ENCODE data around the gene FAM171A1.

The FAM171A1 gene

DNA sequence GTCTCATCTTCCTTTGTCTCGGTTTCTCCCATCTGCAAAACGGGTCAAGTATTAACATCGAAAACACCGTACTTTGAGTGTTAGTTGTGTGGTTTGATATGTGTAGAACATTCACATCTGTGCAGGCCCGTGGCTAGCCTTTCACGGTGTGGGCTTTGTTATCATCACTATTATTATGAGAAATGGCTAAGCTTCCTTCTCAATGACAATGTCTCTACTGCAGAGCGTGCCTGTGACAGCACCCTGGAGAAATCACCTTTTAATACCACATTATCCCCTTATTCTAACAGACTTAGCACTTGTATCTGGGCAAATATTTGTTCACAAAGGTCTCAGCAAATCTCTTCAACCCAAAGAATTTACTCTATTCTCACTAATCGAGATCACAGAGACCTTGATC lies 55.8 kb downstream of the FAM171A1 start:
- Histone ChIP-seq H3K9ac (ENCODE audit: low read depth, low read length) (no peak overlapping the region), H3K4me3 (ENCODE audit: low read depth, low read length) (no peak overlapping the region), H3K27me3 (ENCODE audit: control insufficient read depth, insufficient read depth, low read length) (no peaks in the 10 kb centered on the region), H3K9me3 (ENCODE audit: control insufficient read depth, insufficient read depth, low read length) (no peaks in the 10 kb centered on the region), H3K27ac (ENCODE audit: low read depth, low read length) (no peak overlapping the region), H3K4me1 (ENCODE audit: control insufficient read depth, insufficient read depth, low read length) (peaks cover 38% of the 10 kb centered on the region), H3K36me3 (ENCODE audit: control insufficient read depth, insufficient read depth, low read length) (no peaks in the 10 kb centered on the region)

DNA sequence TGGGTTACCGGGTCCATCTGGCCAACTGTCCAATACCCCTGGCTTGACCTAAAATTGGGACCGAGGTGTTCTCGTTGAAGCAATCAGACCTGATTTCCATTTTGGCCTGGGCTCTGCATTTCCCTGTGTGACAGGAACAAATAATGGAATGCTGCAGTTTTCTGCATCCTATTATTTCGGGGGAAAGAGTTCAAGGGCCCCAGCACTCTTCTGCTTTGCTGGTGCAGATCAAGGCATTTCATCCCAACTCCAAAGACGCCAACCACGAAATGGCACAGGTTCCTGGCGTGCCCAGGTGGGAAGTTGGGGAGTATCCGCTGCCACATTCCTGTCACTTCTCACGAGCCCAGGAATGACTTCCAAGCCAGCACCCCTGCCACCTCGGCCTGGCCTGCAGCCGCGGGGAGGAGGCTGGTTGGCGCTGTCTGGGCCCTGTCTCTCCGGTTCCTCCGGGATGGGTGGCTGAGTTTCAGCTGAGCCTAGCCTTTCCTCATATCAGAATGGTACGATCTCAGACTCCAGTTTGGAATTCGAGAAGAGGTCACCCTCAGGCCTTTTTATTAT lies 56.5 kb downstream of the FAM171A1 start:
- no peaks in the 10 kb centered on the region for H3K27me3 ChIP-seq (ENCODE audit: control insufficient read depth, insufficient read depth, low read length)
- no peaks in the 10 kb centered on the region for H3K9me3 ChIP-seq (ENCODE audit: control insufficient read depth, insufficient read depth, low read length)
- H3K4me1 ChIP-seq (ENCODE audit: control insufficient read depth, insufficient read depth, low read length): peaks cover 38% of the 10 kb centered on the region
- no peak overlapping the region for H3K9ac ChIP-seq (ENCODE audit: low read depth, low read length)
- H3K36me3 ChIP-seq (ENCODE audit: control insufficient read depth, insufficient read depth, low read length): no peaks in the 10 kb centered on the region
- H3K27ac ChIP-seq (ENCODE audit: low read depth, low read length): no peak overlapping the region
- H3K4me3 ChIP-seq (ENCODE audit: low read depth, low read length): no peak overlapping the region

DNA sequence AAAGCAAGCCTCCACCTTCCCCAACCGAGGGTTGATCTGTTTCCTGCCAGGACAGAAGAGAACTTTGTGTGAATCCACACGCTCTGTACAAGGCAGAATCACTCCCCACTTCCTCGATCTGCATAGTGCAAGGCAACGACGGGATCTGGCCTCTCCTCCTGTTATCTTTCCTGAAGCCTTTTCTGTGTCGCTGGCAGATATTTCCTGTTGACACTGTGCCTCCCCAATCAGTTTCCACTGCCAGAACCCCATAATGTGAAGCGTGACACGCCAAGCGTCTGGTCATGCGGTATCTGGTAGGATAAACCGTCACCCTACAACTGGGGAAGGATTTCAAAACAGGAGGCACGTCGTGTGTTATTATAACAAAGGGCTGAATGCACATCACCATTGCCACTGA lies 57.2 kb downstream of the FAM171A1 start:
- H3K9ac ChIP-seq (ENCODE audit: low read depth, low read length): no peak overlapping the region
- H3K27ac ChIP-seq (ENCODE audit: low read depth, low read length): no peak overlapping the region
- no peak overlapping the region for H3K4me3 ChIP-seq (ENCODE audit: low read depth, low read length)
- H3K4me1 ChIP-seq (ENCODE audit: control insufficient read depth, insufficient read depth, low read length): peaks cover 38% of the 10 kb centered on the region
- no peaks in the 10 kb centered on the region for H3K9me3 ChIP-seq (ENCODE audit: control insufficient read depth, insufficient read depth, low read length)
- H3K36me3 ChIP-seq (ENCODE audit: control insufficient read depth, insufficient read depth, low read length): no peaks in the 10 kb centered on the region
- no peaks in the 10 kb centered on the region for H3K27me3 ChIP-seq (ENCODE audit: control insufficient read depth, insufficient read depth, low read length)

DNA sequence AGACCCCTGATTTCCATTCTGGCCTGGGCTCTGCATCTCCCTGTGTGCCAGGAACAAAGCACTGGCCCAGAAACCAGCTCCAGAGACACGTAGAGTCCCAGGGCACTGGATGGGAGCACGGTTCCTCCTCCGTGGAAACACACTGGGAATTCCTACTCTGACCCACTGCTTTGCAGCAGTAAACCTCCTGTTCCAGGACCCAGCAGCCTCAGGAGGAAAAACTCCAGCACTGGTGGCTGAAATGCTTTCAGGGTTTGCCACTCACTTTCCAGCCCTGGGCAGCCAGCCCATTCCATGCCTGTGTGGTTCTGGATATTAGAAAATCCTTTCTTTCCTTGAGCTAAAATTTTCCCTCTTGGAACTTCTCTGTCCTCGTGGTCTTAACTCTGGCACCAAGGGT lies 58.0 kb downstream of the FAM171A1 start:
- H3K4me3 ChIP-seq (ENCODE audit: low read depth, low read length): no peak overlapping the region
- H3K9me3 ChIP-seq (ENCODE audit: control insufficient read depth, insufficient read depth, low read length): no peaks in the 10 kb centered on the region
- no peaks in the 10 kb centered on the region for H3K27me3 ChIP-seq (ENCODE audit: control insufficient read depth, insufficient read depth, low read length)
- no peaks in the 10 kb centered on the region for H3K36me3 ChIP-seq (ENCODE audit: control insufficient read depth, insufficient read depth, low read length)
- H3K9ac ChIP-seq (ENCODE audit: low read depth, low read length): no peak overlapping the region
- peaks cover 38% of the 10 kb centered on the region for H3K4me1 ChIP-seq (ENCODE audit: control insufficient read depth, insufficient read depth, low read length)
- H3K27ac ChIP-seq (ENCODE audit: low read depth, low read length): no peak overlapping the region

DNA sequence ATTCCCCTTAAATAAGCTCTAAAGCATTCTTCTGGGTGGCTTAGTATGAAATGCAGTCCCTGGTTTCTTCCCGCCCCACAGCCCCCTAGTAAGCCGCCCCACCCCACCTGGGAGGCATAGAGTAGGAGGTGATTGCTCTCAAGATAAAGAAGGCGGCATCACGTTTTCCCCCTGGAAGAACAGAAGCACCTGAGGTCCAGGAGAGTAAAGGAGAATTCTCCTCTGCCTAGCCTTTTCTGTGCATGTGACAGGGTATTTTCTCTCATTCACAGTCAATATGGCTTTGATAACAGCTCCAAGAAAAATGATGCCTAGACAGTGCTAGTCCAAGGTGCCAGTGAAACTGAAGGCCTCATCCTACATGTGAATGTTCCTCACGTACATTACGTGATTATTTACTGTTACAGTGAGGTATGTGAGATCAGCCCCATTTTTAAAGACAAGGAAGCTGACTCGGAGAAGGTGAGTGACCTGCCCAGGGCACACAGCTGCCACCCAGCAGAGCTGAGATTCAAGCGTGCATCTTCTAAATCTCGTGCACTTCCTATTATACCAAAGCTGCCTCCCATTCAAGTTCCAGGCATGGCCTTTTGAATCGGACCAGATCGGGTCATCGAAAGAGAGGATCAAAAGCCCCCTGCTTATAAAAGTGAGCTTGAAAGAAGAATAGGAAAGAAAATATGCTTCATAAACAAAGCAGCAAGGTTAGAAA lies 59.4 kb downstream of the FAM171A1 start:
- Histone ChIP-seq H3K4me1 (ENCODE audit: control insufficient read depth, insufficient read depth, low read length) (peaks cover 34% of the 10 kb centered on the region), H3K9me3 (ENCODE audit: control insufficient read depth, insufficient read depth, low read length) (no peaks in the 10 kb centered on the region), H3K9ac (ENCODE audit: low read depth, low read length) (no peak overlapping the region), H3K27ac (ENCODE audit: low read depth, low read length) (no peak overlapping the region), H3K27me3 (ENCODE audit: control insufficient read depth, insufficient read depth, low read length) (no peaks in the 10 kb centered on the region), H3K4me3 (ENCODE audit: low read depth, low read length) (no peak overlapping the region), H3K36me3 (ENCODE audit: control insufficient read depth, insufficient read depth, low read length) (no peaks in the 10 kb centered on the region)

DNA sequence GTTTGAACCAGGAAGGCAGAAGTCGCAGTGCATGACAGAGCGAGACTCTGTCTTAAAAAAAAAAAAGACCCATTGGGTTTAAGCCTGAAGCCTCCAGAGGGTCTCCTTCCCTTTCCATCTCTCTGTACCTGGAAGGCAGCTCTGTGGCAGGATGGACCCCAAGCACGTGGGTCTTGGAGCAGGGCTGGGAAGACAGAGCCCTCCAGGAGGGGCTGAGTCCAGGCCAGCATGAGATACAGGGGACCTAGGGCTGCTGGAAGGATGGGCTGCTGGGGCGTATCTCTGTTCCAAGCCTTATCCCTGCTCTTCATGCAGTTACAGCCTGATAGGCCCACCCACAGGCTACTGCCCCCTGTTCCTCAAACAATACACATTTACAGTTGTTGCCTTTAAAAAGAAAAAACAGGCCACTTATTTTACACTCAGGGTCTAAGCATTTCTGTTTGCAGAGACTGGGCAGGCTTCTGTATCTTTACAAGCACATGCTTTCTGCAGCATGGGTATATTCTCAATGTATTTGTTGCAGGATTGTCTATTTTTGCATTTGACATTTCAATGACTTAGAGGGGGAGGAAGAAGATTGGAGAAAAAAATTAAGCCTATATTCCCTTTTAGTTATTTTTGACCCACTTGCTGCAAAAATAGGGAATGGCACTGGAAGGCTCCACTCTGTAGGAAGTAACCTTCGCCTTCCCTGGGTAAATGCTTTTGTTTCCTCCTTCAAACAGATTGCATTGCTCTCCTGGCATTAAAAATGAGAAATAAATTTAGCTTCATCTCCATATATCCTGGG lies 60.1 kb downstream of the FAM171A1 start:
- no peak overlapping the region for H3K9ac ChIP-seq (ENCODE audit: low read depth, low read length)
- H3K27ac ChIP-seq (ENCODE audit: low read depth, low read length): no peak overlapping the region
- no peak overlapping the region for H3K4me3 ChIP-seq (ENCODE audit: low read depth, low read length)
- H3K9me3 ChIP-seq (ENCODE audit: control insufficient read depth, insufficient read depth, low read length): no peaks in the 10 kb centered on the region
- peaks cover 26% of the 10 kb centered on the region for H3K4me1 ChIP-seq (ENCODE audit: control insufficient read depth, insufficient read depth, low read length)
- no peaks in the 10 kb centered on the region for H3K36me3 ChIP-seq (ENCODE audit: control insufficient read depth, insufficient read depth, low read length)
- no peaks in the 10 kb centered on the region for H3K27me3 ChIP-seq (ENCODE audit: control insufficient read depth, insufficient read depth, low read length)

DNA sequence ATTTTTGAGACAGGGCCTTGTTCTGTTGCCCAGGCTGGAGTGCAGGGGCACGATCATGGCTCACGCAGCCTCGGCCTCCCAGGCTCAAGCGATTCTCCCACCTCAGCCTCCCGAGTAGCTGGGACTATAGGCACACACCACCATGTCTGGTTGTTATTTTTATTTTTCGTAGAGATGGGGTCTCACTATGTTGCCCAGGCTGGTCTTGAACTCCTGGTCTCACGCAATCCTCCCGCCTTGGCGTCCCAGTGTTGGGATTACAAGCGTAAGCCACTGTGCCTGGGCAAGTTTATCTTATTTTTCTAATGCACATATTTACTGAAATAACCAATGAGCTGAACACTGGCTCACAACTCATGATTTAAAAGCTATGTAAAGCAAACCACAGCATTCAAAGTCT lies 61.9 kb downstream of the FAM171A1 start:
- Histone ChIP-seq H3K4me3 (ENCODE audit: low read depth, low read length) (no peak overlapping the region), H3K4me1 (ENCODE audit: control insufficient read depth, insufficient read depth, low read length) (peaks cover 15% of the 10 kb centered on the region), H3K9ac (ENCODE audit: low read depth, low read length) (no peak overlapping the region), H3K36me3 (ENCODE audit: control insufficient read depth, insufficient read depth, low read length) (no peaks in the 10 kb centered on the region), H3K27me3 (ENCODE audit: control insufficient read depth, insufficient read depth, low read length) (no peaks in the 10 kb centered on the region), H3K27ac (ENCODE audit: low read depth, low read length) (no peak overlapping the region), H3K9me3 (ENCODE audit: control insufficient read depth, insufficient read depth, low read length) (no peaks in the 10 kb centered on the region)

DNA sequence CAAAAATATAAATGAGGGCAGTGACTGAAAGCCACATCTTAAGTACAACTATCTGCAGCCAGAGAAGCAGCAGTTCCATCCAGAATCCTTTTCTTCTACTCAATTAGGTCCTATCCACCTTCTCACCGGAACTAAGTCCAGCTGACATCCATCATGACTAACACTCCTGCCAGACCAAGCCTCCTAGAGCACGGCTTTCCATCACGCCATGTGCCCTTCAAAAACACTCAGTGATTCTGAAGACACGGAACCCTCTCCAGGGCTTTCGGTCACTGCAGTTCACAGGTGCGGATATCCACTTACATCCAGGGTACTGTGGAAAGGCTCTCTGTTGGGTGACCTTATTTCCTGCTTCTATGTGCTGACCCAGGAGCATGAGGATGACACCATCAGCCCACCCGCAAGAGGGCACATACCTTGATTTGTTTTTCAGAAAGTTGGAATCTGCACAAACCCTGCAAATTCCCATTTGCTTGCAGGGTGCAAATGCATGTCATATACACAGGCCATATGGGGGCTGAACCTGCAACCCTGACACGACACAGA lies 64.3 kb downstream of the FAM171A1 start:
- Histone ChIP-seq H3K36me3 (ENCODE audit: control insufficient read depth, insufficient read depth, low read length) (no peaks in the 10 kb centered on the region), H3K9me3 (ENCODE audit: control insufficient read depth, insufficient read depth, low read length) (no peaks in the 10 kb centered on the region), H3K9ac (ENCODE audit: low read depth, low read length) (no peak overlapping the region), H3K4me1 (ENCODE audit: control insufficient read depth, insufficient read depth, low read length) (peaks cover 3% of the 10 kb centered on the region; the same call in 1 of the 2 replicates), H3K27me3 (ENCODE audit: control insufficient read depth, insufficient read depth, low read length) (no peaks in the 10 kb centered on the region), H3K4me3 (ENCODE audit: low read depth, low read length) (no peak overlapping the region), H3K27ac (ENCODE audit: low read depth, low read length) (no peak overlapping the region)

DNA sequence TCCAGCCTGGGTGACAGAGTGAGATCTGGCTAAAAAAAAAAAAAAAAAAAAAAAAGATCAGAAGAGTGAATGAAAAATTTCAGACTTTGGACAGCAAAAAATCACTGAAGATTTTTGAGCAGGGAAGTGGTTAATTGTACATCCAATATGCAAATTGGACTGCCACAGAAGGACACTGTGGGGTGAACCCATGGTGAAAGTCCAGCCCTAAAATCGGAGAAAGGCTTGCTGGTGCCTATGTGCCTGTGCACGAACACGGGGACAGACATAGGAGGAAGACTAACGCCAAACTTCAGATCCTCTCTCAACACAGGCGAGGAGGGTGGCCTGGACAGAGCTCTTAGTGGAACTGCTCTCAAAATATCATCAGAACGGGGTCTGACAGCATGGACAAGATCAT lies 65.5 kb downstream of the FAM171A1 start:
- Histone ChIP-seq H3K27ac (ENCODE audit: low read depth, low read length) (no peak overlapping the region), H3K4me1 (ENCODE audit: control insufficient read depth, insufficient read depth, low read length) (no peaks in the 10 kb centered on the region), H3K9me3 (ENCODE audit: control insufficient read depth, insufficient read depth, low read length) (no peaks in the 10 kb centered on the region), H3K27me3 (ENCODE audit: control insufficient read depth, insufficient read depth, low read length) (no peaks in the 10 kb centered on the region), H3K36me3 (ENCODE audit: control insufficient read depth, insufficient read depth, low read length) (no peaks in the 10 kb centered on the region), H3K9ac (ENCODE audit: low read depth, low read length) (no peak overlapping the region), H3K4me3 (ENCODE audit: low read depth, low read length) (no peak overlapping the region)

DNA sequence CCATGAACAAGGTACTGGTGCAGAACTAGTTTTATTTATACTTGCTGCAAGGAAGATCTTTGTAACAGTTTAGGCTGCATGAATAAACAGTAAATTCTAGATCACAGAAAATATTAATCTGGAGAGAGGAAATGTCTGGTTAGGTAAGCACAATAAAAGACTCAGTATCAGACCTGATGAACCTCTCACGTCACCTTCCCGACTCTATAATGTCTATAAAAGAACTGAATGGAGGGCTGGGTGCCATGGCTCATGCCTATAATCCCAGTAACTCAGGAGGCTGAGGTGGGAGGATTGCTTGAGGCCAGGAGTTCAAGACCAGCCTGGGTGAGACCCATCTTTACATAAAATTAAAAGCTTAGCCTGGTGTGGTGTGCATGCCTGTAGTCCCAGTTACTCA lies 65.9 kb downstream of the FAM171A1 start:
- Histone ChIP-seq H3K27ac (ENCODE audit: low read depth, low read length) (no peak overlapping the region), H3K27me3 (ENCODE audit: control insufficient read depth, insufficient read depth, low read length) (no peaks in the 10 kb centered on the region), H3K36me3 (ENCODE audit: control insufficient read depth, insufficient read depth, low read length) (no peaks in the 10 kb centered on the region), H3K4me1 (ENCODE audit: control insufficient read depth, insufficient read depth, low read length) (0 out of 2 replicates have a peak, but pooled peaks cover 1% of the 10 kb centered on the region), H3K4me3 (ENCODE audit: low read depth, low read length) (no peak overlapping the region), H3K9me3 (ENCODE audit: control insufficient read depth, insufficient read depth, low read length) (no peaks in the 10 kb centered on the region), H3K9ac (ENCODE audit: low read depth, low read length) (no peak overlapping the region)

All from HUES48 (cell line).